Liver (tissue), 9 donors: Measurements from ENCODE around the gene CLTRN. TPM values are rescaled to one million over a fixed set of nuclear protein-coding genes. Genes with fewer than 3 reads are reported as not detected.

Experiments used
- DNase-seq: peaks from one replicate; pipeline ENCODE4 v3.0.0-alpha.2; 2017; ENCODE audit warnings: low spot score
- H3K27ac ChIP-seq, 2 donors: one replicate each; pipeline ENCODE4 v1.7.0; 2013; ENCODE audit warnings: inconsistent platforms in 2 of 2, low read length in 2 of 2, control low read depth in 1 of 2, low read depth in 1 of 2, mild to moderate bottlenecking in 1 of 2
- H3K27me3 ChIP-seq, 4 donors: one replicate each; pipeline versions ENCODE4 v1.6.1 to v1.7.0; 2013; ENCODE audit warnings: low read length in 3 of 4, inconsistent platforms in 1 of 4, mild to moderate bottlenecking in 1 of 4, moderate library complexity in 1 of 4; ENCODE audit not compliant: control insufficient read depth in 4 of 4, insufficient read depth in 4 of 4
- H3K36me3 ChIP-seq, 4 donors: one replicate each; pipeline versions ENCODE4 v1.6.1 to v1.7.0; 2013; ENCODE audit warnings: low read length in 3 of 4, mild to moderate bottlenecking in 3 of 4, low read depth in 1 of 4, moderate library complexity in 1 of 4; ENCODE audit not compliant: control insufficient read depth in 4 of 4, insufficient read depth in 3 of 4
- H3K4me1 ChIP-seq, 4 donors: one replicate each; pipeline versions ENCODE4 v1.6.1 to v1.7.0; 2013; ENCODE audit warnings: low read length in 3 of 4, mild to moderate bottlenecking in 3 of 4, moderate library complexity in 1 of 4; ENCODE audit not compliant: control insufficient read depth in 4 of 4, insufficient read depth in 4 of 4
- H3K4me3 ChIP-seq, 3 donors: one replicate each; pipeline versions ENCODE4 v1.6.1 to v1.7.0; 2013; ENCODE audit warnings: low read length in 3 of 3, control low read depth in 1 of 3, low read depth in 1 of 3, mild to moderate bottlenecking in 1 of 3
- H3K9ac ChIP-seq, 2 donors: one replicate each; pipeline ENCODE4 v1.7.0; 2013; ENCODE audit warnings: low read length in 2 of 2, mild to moderate bottlenecking in 2 of 2, moderate library complexity in 2 of 2, control low read depth in 1 of 2, low read depth in 1 of 2
- H3K9me3 ChIP-seq, 4 donors: one replicate each; pipeline versions ENCODE4 v1.6.1 to v1.7.0; 2013; ENCODE audit warnings: low read length in 3 of 4; ENCODE audit not compliant: control insufficient read depth in 4 of 4
- EGR1 ChIP-seq, 2 donors: IDR thresholded peaks; 2 replicates each; pipeline ENCODE4 v1.6.1; 2016 to 2018; ENCODE audit warnings: antibody characterized with exemption in 2 of 2, low read depth in 2 of 2
- FOXA1 ChIP-seq: IDR thresholded peaks from 2 replicates; pipeline ENCODE4 v1.6.1; 2016; ENCODE audit warnings: antibody characterized with exemption
- FOXA2 ChIP-seq: IDR thresholded peaks from 2 replicates; pipeline ENCODE4 v1.6.1; 2016; ENCODE audit warnings: antibody characterized with exemption
- GABPA ChIP-seq, 2 donors: IDR thresholded peaks in 1 of 2; conservative IDR thresholded peaks in 1 of 2; 2 replicates each; pipeline ENCODE4 v1.6.1; 2016; ENCODE audit warnings: antibody characterized with exemption in 2 of 2, mild to moderate bottlenecking in 1 of 2, moderate library complexity in 1 of 2
- HNF4A ChIP-seq, 2 donors: conservative IDR thresholded peaks; 2 replicates each; pipeline ENCODE4 v1.6.1; 2016; ENCODE audit warnings: antibody characterized with exemption in 2 of 2, mild to moderate bottlenecking in 2 of 2
- HNF4G ChIP-seq: IDR thresholded peaks from 2 replicates; pipeline ENCODE4 v1.6.1; 2016; ENCODE audit warnings: antibody characterized with exemption
- JUND ChIP-seq, 2 donors: IDR thresholded peaks; 2 replicates each; pipeline ENCODE4 v1.6.1; 2016; ENCODE audit warnings: antibody characterized with exemption in 2 of 2
- MAX ChIP-seq: IDR thresholded peaks from 2 replicates; pipeline ENCODE4 v1.6.1; 2016; ENCODE audit warnings: antibody characterized with exemption
- NR2F2 ChIP-seq: IDR thresholded peaks from 2 replicates; pipeline ENCODE4 v1.6.1; 2016; ENCODE audit warnings: antibody characterized with exemption
- RAD21 ChIP-seq, 2 donors: IDR thresholded peaks; 2 replicates each; pipeline ENCODE4 v1.6.1; 2016; ENCODE audit warnings: antibody characterized with exemption in 2 of 2, mild to moderate bottlenecking in 2 of 2
- RXRA ChIP-seq, 2 donors: IDR thresholded peaks; 2 replicates each; pipeline ENCODE4 v1.6.1; 2017 to 2018; ENCODE audit warnings: antibody characterized with exemption in 2 of 2, mild to moderate bottlenecking in 1 of 2
- SP1 ChIP-seq: IDR thresholded peaks from 2 replicates; pipeline ENCODE4 v1.6.1; 2018; ENCODE audit warnings: antibody characterized with exemption, mild to moderate bottlenecking
- TAF1 ChIP-seq: conservative IDR thresholded peaks from 2 replicates; pipeline ENCODE4 v1.6.1; 2016; ENCODE audit warnings: antibody characterized with exemption, mild to moderate bottlenecking
- YY1 ChIP-seq: IDR thresholded peaks from 2 replicates; pipeline ENCODE4 v1.6.1; 2016; ENCODE audit warnings: antibody characterized with exemption, mild to moderate bottlenecking
- WGBS: extraction: QIAGEN DNeasy Blood & Tissue Kit; methylation state at CpG from one replicate; pipeline ENCODE4 v1.1.7; 2013; 5-methylcytosine and 5-hydroxymethylcytosine counted together
- polyA plus RNA-seq, 2 donors: library from polyadenylated mRNA; stranded (reverse) in 1 of 2; unstranded in 1 of 2; fragments of 200-250 nt in 1 of 2; fragments of >200 nt in 1 of 2; fragmentation: Nextera tagmentation in 1 of 2; extraction: Ambion mirVana in 1 of 2; gene quantifications; one replicate each; pipeline versions ENCODE4 v1.2.1 to v1.2.3, GENCODE V29; 2013 to 2015
- total RNA-seq, 2 donors: library from RNA; depleted of rRNA; stranded (reverse); fragments of >200 nt; gene quantifications; one replicate each; pipeline ENCODE4 v1.2.3, GENCODE V29; 2014
- TF ChIP-seq, protein P1 (sequence below): IDR thresholded peaks from 2 replicates; pipeline ENCODE4 v1.6.1; 2016; ENCODE audit warnings: antibody characterized with exemption, mild to moderate bottlenecking
- TF ChIP-seq, protein P2 (sequence below): IDR thresholded peaks from 2 replicates; pipeline ENCODE4 v1.6.1; 2016; ENCODE audit warnings: antibody characterized with exemption
- TF ChIP-seq, protein P3 (sequence below): IDR thresholded peaks from 2 replicates; pipeline ENCODE4 v1.6.1; 2016; ENCODE audit warnings: antibody characterized with exemption
- donor health status: healthy.
- donor health status: healthy.
- donor health status: healthy.
- donor health status: healthy.
- donor health status: healthy.

The CLTRN gene
- total and polyA plus RNA-seq, 4 donors, result 1.5 to 11.0 (median 5.0) TPM

GRCh38 chrX:15681433-15681832 lies 16.8 kb upstream of the CLTRN start:
- H3K27me3 ChIP-seq, result no peaks in the 10 kb centered on the region
- peaks cover 0 to 10% (median 5%) of the 10 kb centered on the region in 4 donors for H3K4me1 ChIP-seq
- H3K36me3 ChIP-seq, result no peaks in the 10 kb centered on the region
- H3K4me3 ChIP-seq, result no peak overlapping the region
- no peak for DNase-seq
- WGBS, result 76% methylated on average over 3 of the region's 3 CpGs
- no peak overlapping the region for H3K27ac ChIP-seq
- no peak overlapping the region for H3K9ac ChIP-seq
- H3K9me3 ChIP-seq, result no peaks in the 10 kb centered on the region
- TF ChIP-seq, protein P1, sequence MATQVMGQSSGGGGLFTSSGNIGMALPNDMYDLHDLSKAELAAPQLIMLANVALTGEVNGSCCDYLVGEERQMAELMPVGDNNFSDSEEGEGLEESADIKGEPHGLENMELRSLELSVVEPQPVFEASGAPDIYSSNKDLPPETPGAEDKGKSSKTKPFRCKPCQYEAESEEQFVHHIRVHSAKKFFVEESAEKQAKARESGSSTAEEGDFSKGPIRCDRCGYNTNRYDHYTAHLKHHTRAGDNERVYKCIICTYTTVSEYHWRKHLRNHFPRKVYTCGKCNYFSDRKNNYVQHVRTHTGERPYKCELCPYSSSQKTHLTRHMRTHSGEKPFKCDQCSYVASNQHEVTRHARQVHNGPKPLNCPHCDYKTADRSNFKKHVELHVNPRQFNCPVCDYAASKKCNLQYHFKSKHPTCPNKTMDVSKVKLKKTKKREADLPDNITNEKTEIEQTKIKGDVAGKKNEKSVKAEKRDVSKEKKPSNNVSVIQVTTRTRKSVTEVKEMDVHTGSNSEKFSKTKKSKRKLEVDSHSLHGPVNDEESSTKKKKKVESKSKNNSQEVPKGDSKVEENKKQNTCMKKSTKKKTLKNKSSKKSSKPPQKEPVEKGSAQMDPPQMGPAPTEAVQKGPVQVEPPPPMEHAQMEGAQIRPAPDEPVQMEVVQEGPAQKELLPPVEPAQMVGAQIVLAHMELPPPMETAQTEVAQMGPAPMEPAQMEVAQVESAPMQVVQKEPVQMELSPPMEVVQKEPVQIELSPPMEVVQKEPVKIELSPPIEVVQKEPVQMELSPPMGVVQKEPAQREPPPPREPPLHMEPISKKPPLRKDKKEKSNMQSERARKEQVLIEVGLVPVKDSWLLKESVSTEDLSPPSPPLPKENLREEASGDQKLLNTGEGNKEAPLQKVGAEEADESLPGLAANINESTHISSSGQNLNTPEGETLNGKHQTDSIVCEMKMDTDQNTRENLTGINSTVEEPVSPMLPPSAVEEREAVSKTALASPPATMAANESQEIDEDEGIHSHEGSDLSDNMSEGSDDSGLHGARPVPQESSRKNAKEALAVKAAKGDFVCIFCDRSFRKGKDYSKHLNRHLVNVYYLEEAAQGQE, result no peak
- TF ChIP-seq, protein P2, sequence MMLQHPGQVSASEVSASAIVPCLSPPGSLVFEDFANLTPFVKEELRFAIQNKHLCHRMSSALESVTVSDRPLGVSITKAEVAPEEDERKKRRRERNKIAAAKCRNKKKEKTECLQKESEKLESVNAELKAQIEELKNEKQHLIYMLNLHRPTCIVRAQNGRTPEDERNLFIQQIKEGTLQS, result no peak
- TF ChIP-seq RXRA (IDR thresholded peaks at IDR 0.05), result no peak
- no peak for TF ChIP-seq FOXA2
- TF ChIP-seq MAX, result no peak
- TF ChIP-seq HNF4A (conservative IDR thresholded peaks at IDR 0.05), result no peak
- TF ChIP-seq YY1, result no peak
- TF ChIP-seq, protein P3, sequence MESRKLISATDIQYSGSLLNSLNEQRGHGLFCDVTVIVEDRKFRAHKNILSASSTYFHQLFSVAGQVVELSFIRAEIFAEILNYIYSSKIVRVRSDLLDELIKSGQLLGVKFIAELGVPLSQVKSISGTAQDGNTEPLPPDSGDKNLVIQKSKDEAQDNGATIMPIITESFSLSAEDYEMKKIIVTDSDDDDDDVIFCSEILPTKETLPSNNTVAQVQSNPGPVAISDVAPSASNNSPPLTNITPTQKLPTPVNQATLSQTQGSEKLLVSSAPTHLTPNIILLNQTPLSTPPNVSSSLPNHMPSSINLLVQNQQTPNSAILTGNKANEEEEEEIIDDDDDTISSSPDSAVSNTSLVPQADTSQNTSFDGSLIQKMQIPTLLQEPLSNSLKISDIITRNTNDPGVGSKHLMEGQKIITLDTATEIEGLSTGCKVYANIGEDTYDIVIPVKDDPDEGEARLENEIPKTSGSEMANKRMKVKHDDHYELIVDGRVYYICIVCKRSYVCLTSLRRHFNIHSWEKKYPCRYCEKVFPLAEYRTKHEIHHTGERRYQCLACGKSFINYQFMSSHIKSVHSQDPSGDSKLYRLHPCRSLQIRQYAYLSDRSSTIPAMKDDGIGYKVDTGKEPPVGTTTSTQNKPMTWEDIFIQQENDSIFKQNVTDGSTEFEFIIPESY, result no peak
- TF ChIP-seq TAF1, result no peak
- TF ChIP-seq NR2F2, result no peak
- no peak for TF ChIP-seq FOXA1
- no peak for TF ChIP-seq GABPA (IDR thresholded peaks at IDR 0.05 in 1 of 2, conservative IDR thresholded peaks at IDR 0.05 in 1 of 2)
- TF ChIP-seq RAD21 (IDR thresholded peaks at IDR 0.05), result no peak
- no peak for TF ChIP-seq EGR1 (IDR thresholded peaks at IDR 0.05; ENCODE audit: low read depth in 2 of 2)
- TF ChIP-seq JUND (IDR thresholded peaks at IDR 0.05), result no peak
- no peak for TF ChIP-seq HNF4G
- TF ChIP-seq SP1, result no peak

DNA sequence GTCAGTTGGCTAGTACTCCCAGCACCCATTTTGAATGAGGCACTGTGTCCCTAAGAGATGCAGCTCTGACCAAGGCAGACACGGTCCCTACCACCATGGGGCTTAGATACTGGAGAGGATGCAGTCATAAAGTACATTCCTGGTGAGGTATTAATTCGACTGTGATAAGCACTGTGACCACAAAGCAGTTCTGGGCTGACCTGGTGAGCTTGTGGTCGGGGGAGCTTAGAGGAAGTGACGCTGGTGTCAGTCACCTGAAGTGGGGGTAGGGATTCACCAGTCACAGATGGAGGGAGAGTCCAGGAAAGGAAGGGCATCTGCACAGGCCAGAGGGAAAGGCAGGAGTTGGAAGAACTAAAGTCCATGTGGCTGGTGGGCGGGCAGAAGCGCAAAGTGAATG lies 15.8 kb upstream of the CLTRN start:
- no peak overlapping the region for H3K27ac ChIP-seq

More for the DNA sequence above, 15.8 kb upstream of the CLTRN start:
- Histone ChIP-seq H3K4me1 (peaks cover 0 to 20% (median 11%) of the 10 kb centered on the region in 4 donors), H3K9me3 (no peaks in the 10 kb centered on the region), H3K9ac (no peak overlapping the region), H3K27me3 (no peaks in the 10 kb centered on the region), H3K36me3 (no peaks in the 10 kb centered on the region), H3K4me3 (no peak overlapping the region)
- TF ChIP-seq FOXA1 (no peak), FOXA2 (no peak), RAD21 (IDR thresholded peaks at IDR 0.05) (no peak), HNF4A (conservative IDR thresholded peaks at IDR 0.05) (no peak), TAF1 (no peak), EGR1 (IDR thresholded peaks at IDR 0.05; ENCODE audit: low read depth in 2 of 2) (no peak), MAX (no peak), NR2F2 (no peak), YY1 (no peak), JUND (IDR thresholded peaks at IDR 0.05) (no peak), HNF4G (no peak), SP1 (no peak), RXRA (IDR thresholded peaks at IDR 0.05) (no peak), GABPA (IDR thresholded peaks at IDR 0.05 in 1 of 2, conservative IDR thresholded peaks at IDR 0.05 in 1 of 2) (no peak)
- TF ChIP-seq, protein P3, result no peak
- TF ChIP-seq, protein P1, result no peak
- TF ChIP-seq, protein P2, result no peak
- no peak for DNase-seq
- WGBS, result 81% methylated on average over 6 of the region's 6 CpGs
